HFFc6 (cell line): ENCODE results near the gene DDX31. TPM values are rescaled to one million over a fixed set of nuclear protein-coding genes. Genes with fewer than 3 reads are reported as not detected.

ENCODE experiments used
- DNase-seq: peaks from one replicate; pipeline ENCODE4 v3.0.0-alpha.2; 2018
- H3K27ac Mint-ChIP-seq: 2 replicates; pipeline ENCODE4 v1.8.0; 2020; ENCODE audit warnings: mild to moderate bottlenecking, mixed read lengths
- H3K27me3 Mint-ChIP-seq: 2 replicates; pipeline ENCODE4 v1.8.0; 2021; ENCODE audit warnings: mild to moderate bottlenecking, moderate library complexity, mixed read lengths; ENCODE audit not compliant: insufficient read depth
- H3K36me3 Mint-ChIP-seq: 2 replicates; pipeline ENCODE4 v1.8.0; 2021; ENCODE audit warnings: low read depth, mixed read lengths
- H3K4me1 Mint-ChIP-seq: 2 replicates; pipeline ENCODE4 v1.8.0; 2020; ENCODE audit warnings: low read depth, mixed read lengths
- H3K4me3 Mint-ChIP-seq: 2 replicates; pipeline ENCODE4 v1.8.0; 2020; ENCODE audit warnings: mild to moderate bottlenecking, moderate library complexity, mixed read lengths
- H3K9me3 Mint-ChIP-seq: 2 replicates; pipeline ENCODE4 v1.8.0; 2020; ENCODE audit warnings: mild to moderate bottlenecking, mixed read lengths
- CTCF ChIP-seq: fragments of 200-600 bp; sonication (generic); IDR thresholded peaks from 2 replicates; pipeline ENCODE4 v1.5.0; 2021; ENCODE audit warnings: antibody characterized with exemption, mild to moderate bottlenecking
- total RNA-seq, 6 experiments: library from RNA; stranded (reverse); fragmentation: NEBNext Ultra II Directional; extraction: Animal tissue kit (Norgen Biotek cat#: 25700); gene quantifications; 2 replicates in 1 of 6; 3 replicates in 5 of 6; pipeline ENCODE4 v1.2.3, GENCODE V29; 2021

Gene DDX31
- total RNA-seq, 6 experiments from 2014 or later, result 9.6 to 16.2 (median 14.9) TPM

GRCh38 chr9:132585954-132586829 lies 83.6 kb downstream of the DDX31 start:
- peaks cover 73% of the 10 kb centered on the region for H3K27me3 Mint-ChIP-seq

GRCh38 chr9:132584601-132585560 lies 84.9 kb downstream of the DDX31 start:
- Mint-ChIP-seq H3K9me3 (no peaks in the 10 kb centered on the region), H3K27me3 (peaks cover 72% of the 10 kb centered on the region), H3K4me3 (no peak overlapping the region), H3K4me1 (peaks cover 13% of the 10 kb centered on the region), H3K36me3 (peaks cover 4% of the 10 kb centered on the region; the same call in 1 of the 2 replicates), H3K27ac (no peak overlapping the region)
- no peak for TF ChIP-seq CTCF
- no peak for DNase-seq

More at GRCh38 chr9:132585954-132586829, 83.6 kb downstream of the DDX31 start:
- no peak overlapping the region for H3K4me3 Mint-ChIP-seq
- DNase-seq, result no peak
- H3K4me1 Mint-ChIP-seq, result peaks cover 13% of the 10 kb centered on the region
- peaks cover 4% of the 10 kb centered on the region; the same call in 1 of the 2 replicates for H3K36me3 Mint-ChIP-seq
- no peak for TF ChIP-seq CTCF
- H3K9me3 Mint-ChIP-seq, result no peaks in the 10 kb centered on the region
- no peak overlapping the region for H3K27ac Mint-ChIP-seq

- peaks cover 4% of the 10 kb centered on the region; the same call in 1 of the 2 replicates for H3K36me3 Mint-ChIP-seq
- no peaks in the 10 kb centered on the region for H3K9me3 Mint-ChIP-seq
- H3K27ac Mint-ChIP-seq, result no peak overlapping the region
- DNase-seq, result no peak
- no peak overlapping the region for H3K4me3 Mint-ChIP-seq
- H3K4me1 Mint-ChIP-seq, result peaks cover 13% of the 10 kb centered on the region
- TF ChIP-seq CTCF, result no peak
- H3K27me3 Mint-ChIP-seq, result peaks cover 77% of the 10 kb centered on the region
Measured at GRCh38 chr9:132583584-132584304, 86.0 kb downstream of the DDX31 start.

- no peak for DNase-seq
Measured at GRCh38 chr9:132582786-132583583, 86.8 kb downstream of the DDX31 start.

More at GRCh38 chr9:132582786-132583583, 86.8 kb downstream of the DDX31 start:
- Mint-ChIP-seq H3K36me3 (peaks cover 4% of the 10 kb centered on the region; the same call in 1 of the 2 replicates), H3K9me3 (no peaks in the 10 kb centered on the region), H3K4me3 (no peak overlapping the region), H3K27ac (no peak overlapping the region), H3K27me3 (peaks cover 78% of the 10 kb centered on the region), H3K4me1 (peaks cover 13% of the 10 kb centered on the region)
- TF ChIP-seq CTCF, result no peak
